Measurements from ENCODE around the gene SDHAF3.
"Not testable (repeated sequence)": the region's sequence is repeated elsewhere in the genome, so short reads cannot be mapped to it uniquely, and the experiment has no call there.

- TF ChIP-seq CTCF, EZH2phosphoT487 (IDR thresholded peaks at IDR 0.05; ENCODE audit: low read length): not testable (repeated sequence)
Observed at GRCh38 chr7:97161609-97162008, 44.1 kb downstream of the SDHAF3 start.

All from MM.1S (cell line).